IMR-90 (cell line): ENCODE measurements around the gene SURF4. TPM values are rescaled to one million over a fixed set of nuclear protein-coding genes. Genes with fewer than 3 reads are reported as not detected.

Experiments used
- ATAC-seq: fragments of 200-7000 bp; cut with Tn5 transposase; 2 replicates; pipeline ENCODE4 v1.9.1; 2020; ENCODE audit warnings: low read depth, mild to moderate bottlenecking, moderate library complexity
- BruUV-seq: library from RNA; stranded (reverse); fragments of 400-500 nt; replicated peaks from 2 replicates; lab custom pipeline; 2021; lab: Mats Ljungman, UMichigan
- CTCF ChIA-PET: fragments of 300-600 bp; formaldehyde crosslinking; extraction: SDS; loops from one replicate; lab custom pipeline; 2021; ENCODE audit warnings: antibody characterized with exemption; lab: Yijun Ruan, JAX
- POLR2A ChIA-PET: fragments of 300-600 bp; sonication (Branson Sonifier 250); formaldehyde crosslinking; loops from one replicate; lab custom pipeline; 2022; ENCODE audit warnings: antibody characterized with exemption; ENCODE audit not compliant: unreplicated experiment; lab: Charles Lee
- DNase-seq: peaks from one replicate; pipeline ENCODE4 v3.0.0; 2013
- H2AFZ ChIP-seq: replicated peaks from 2 replicates; pipeline ENCODE3; 2013; ENCODE audit warnings: low read length, mild to moderate bottlenecking; ENCODE audit not compliant: poor library complexity
- H2AK5ac ChIP-seq: 2 replicates; pipeline ENCODE4 v1.6.1; 2013; ENCODE audit warnings: low read depth, low read length, inconsistent platforms
- H2AK9ac ChIP-seq: replicated peaks from 2 replicates; pipeline ENCODE3; 2013; ENCODE audit warnings: mild to moderate bottlenecking, low read depth, low read length, moderate library complexity; ENCODE audit not compliant: poor library complexity
- H2BK120ac ChIP-seq: 2 replicates; pipeline ENCODE4 v1.6.1; 2013; ENCODE audit warnings: low read depth, low read length, inconsistent platforms
- H2BK15ac ChIP-seq: 3 replicates; pipeline ENCODE4 v1.6.1; 2013; ENCODE audit warnings: low read depth, low read length, inconsistent platforms
- H2BK20ac ChIP-seq: 2 replicates; pipeline ENCODE4 v1.6.1; 2013; ENCODE audit warnings: low read depth, mild to moderate bottlenecking, inconsistent platforms, low read length, moderate library complexity
- H2BK5ac ChIP-seq: 2 replicates; pipeline ENCODE4 v1.6.1; 2013; ENCODE audit warnings: mild to moderate bottlenecking, low read depth, low read length, inconsistent platforms; ENCODE audit not compliant: poor library complexity, severe bottlenecking
- H3K14ac ChIP-seq: replicated peaks from 2 replicates; pipeline ENCODE4 v1.6.1; 2013; ENCODE audit warnings: low read depth, low read length, inconsistent platforms
- H3K18ac ChIP-seq: 2 replicates; pipeline ENCODE4 v1.6.1; 2013; ENCODE audit warnings: low read depth, low read length, control low read depth
- H3K23ac ChIP-seq: 2 replicates; pipeline ENCODE4 v1.6.1; 2013; ENCODE audit warnings: low read depth, low read length, inconsistent platforms
- H3K27ac ChIP-seq: 2 replicates; pipeline ENCODE4 v1.5.1; 2013; ENCODE audit warnings: mild to moderate bottlenecking, control low read depth, low read length; ENCODE audit not compliant: insufficient read depth
- H3K27me3 ChIP-seq: 2 replicates; pipeline ENCODE4 v1.6.1; 2013; ENCODE audit warnings: low read length; ENCODE audit not compliant: control insufficient read depth, insufficient read depth
- H3K36me3 ChIP-seq: 2 replicates; pipeline ENCODE4 v1.6.1; 2013; ENCODE audit warnings: low read length, mixed read lengths; ENCODE audit not compliant: control insufficient read depth, insufficient read depth
- H3K4ac ChIP-seq: 2 replicates; pipeline ENCODE4 v1.6.1; 2013; ENCODE audit warnings: low read depth, low read length, inconsistent platforms
- H3K4me1 ChIP-seq: 2 replicates; pipeline ENCODE4 v1.6.1; 2013; ENCODE audit warnings: low read length, mixed read lengths; ENCODE audit not compliant: control insufficient read depth, insufficient read depth
- H3K4me2 ChIP-seq: 2 replicates; pipeline ENCODE4 v1.6.1; 2013; ENCODE audit warnings: low read depth, mild to moderate bottlenecking, control low read depth, low read length, moderate library complexity
- H3K4me3 ChIP-seq: 2 replicates; pipeline ENCODE4 v1.5.1; 2013; ENCODE audit warnings: low read depth, mild to moderate bottlenecking, control low read depth, low read length, moderate library complexity; ENCODE audit not compliant: insufficient read depth
- H3K56ac ChIP-seq: 2 replicates; pipeline ENCODE4 v1.6.1; 2013; ENCODE audit warnings: low read length, inconsistent platforms; ENCODE audit not compliant: insufficient read depth; ENCODE audit errors: extremely low read depth
- H3K79me1 ChIP-seq, 2 experiments: 2 replicates each; pipeline ENCODE4 v1.6.1; 2013; ENCODE audit warnings: low read length in 2 of 2, inconsistent platforms in 1 of 2, low read depth in 1 of 2
- H3K9ac ChIP-seq: 2 replicates; pipeline ENCODE4 v1.6.1; 2013; ENCODE audit warnings: low read depth, low read length, control low read depth
- H3K9me1 ChIP-seq: 2 replicates; pipeline ENCODE4 v1.6.1; 2013; ENCODE audit warnings: low read length, inconsistent platforms; ENCODE audit not compliant: insufficient read depth
- H3K9me3 ChIP-seq: 2 replicates; pipeline ENCODE4 v1.6.1; 2013; ENCODE audit warnings: low read length; ENCODE audit not compliant: control insufficient read depth, insufficient read depth
- H4K20me1 ChIP-seq: 2 replicates; pipeline ENCODE4 v1.6.1; 2013; ENCODE audit warnings: low read length, inconsistent platforms; ENCODE audit not compliant: insufficient read depth
- H4K5ac ChIP-seq: 2 replicates; pipeline ENCODE4 v1.6.1; 2013; ENCODE audit warnings: mild to moderate bottlenecking, low read depth, low read length, control low read depth
- H4K8ac ChIP-seq, 2 experiments: 2 replicates each; pipeline ENCODE4 v1.6.1; 2013; ENCODE audit warnings: low read depth in 2 of 2, low read length in 2 of 2, control low read depth in 1 of 2, inconsistent platforms in 1 of 2
- H4K91ac ChIP-seq: 2 replicates; pipeline ENCODE4 v1.6.1; 2013; ENCODE audit warnings: low read depth, low read length, inconsistent platforms; ENCODE audit not compliant: insufficient read depth
- ELK1 ChIP-seq: fragments of 150-350 bp; IDR thresholded peaks from 2 replicates; pipeline ENCODE4 v1.6.1; 2016; ENCODE audit warnings: low read depth, mild to moderate bottlenecking, low read length, moderate library complexity, borderline replicate concordance
- FOS ChIP-seq: fragments of 150-350 bp; IDR thresholded peaks from 2 replicates; pipeline ENCODE4 v1.6.1; 2016; ENCODE audit warnings: low read depth, low read length
- MAFK ChIP-seq: IDR thresholded peaks from 2 replicates; pipeline ENCODE4 v1.6.1; 2012; ENCODE audit warnings: low read depth, low read length, improper control_type of control experiment
- MAZ ChIP-seq: IDR thresholded peaks from 2 replicates; pipeline ENCODE4 v1.6.1; 2012; ENCODE audit warnings: low read depth, mild to moderate bottlenecking, low read length, improper control_type of control experiment, moderate library complexity, borderline replicate concordance
- POLR2A ChIP-seq: IDR thresholded peaks from 2 replicates; pipeline ENCODE4 v1.6.1; 2012; ENCODE audit warnings: mild to moderate bottlenecking, low read depth, low read length
- RAD21 ChIP-seq: IDR thresholded peaks from 2 replicates; pipeline ENCODE4 v1.6.1; 2012; ENCODE audit warnings: low read length, improper control_type of control experiment
- SMC3 ChIP-seq: fragments of 150-350 bp; IDR thresholded peaks from 2 replicates; pipeline ENCODE4 v1.6.1; 2016; ENCODE audit warnings: low read depth, mild to moderate bottlenecking, antibody characterized with exemption, low read length, moderate library complexity
- USF2 ChIP-seq: fragments of 150-350 bp; IDR thresholded peaks from 2 replicates; pipeline ENCODE4 v1.6.1; 2017; ENCODE audit warnings: mild to moderate bottlenecking, antibody characterized with exemption, low read length, low read depth
- WGBS, 2 experiments: methylation state at CpG; one replicate each; pipeline versions ENCODE4 v1.1.5 to v1.1.7; 2013; ENCODE audit warnings: missing lambda C conversion rate in 2 of 2; ENCODE audit not compliant: insufficient read length in 1 of 2; ENCODE audit errors: extremely low coverage in 2 of 2; 5-methylcytosine and 5-hydroxymethylcytosine counted together
- dilution Hi-C: fragments of 300-500 bp; cut with HindIII; formaldehyde crosslinking; loops from one replicate; pipeline ENCODE4 v1.14.3; 2018; ENCODE audit warnings: low sequenced_read_pairs; ENCODE audit not compliant: unreplicated experiment
- in situ Hi-C: fragments of 300-500 bp; cut with MboI; formaldehyde crosslinking; loops from 3 replicates; pipeline ENCODE4 v1.14.3; 2019; ENCODE audit warnings: low sequenced_read_pairs, inconsistent platforms, mixed read lengths
- intact Hi-C: fragments of 100-400 bp; cut with micrococcal nuclease; formaldehyde crosslinking; loops from 2 replicates; pipeline ENCODE4 v1.10.0; 2022
- polyA plus RNA-seq, 3 experiments: library from polyadenylated mRNA; depleted of rRNA; stranded (reverse); fragments of >200 nt; gene quantifications; 2 replicates each; pipeline ENCODE4 v1.2.3, GENCODE V29; 2012; ENCODE audit warnings: low replicate concordance in 1 of 3
- total RNA-seq: library from RNA; depleted of rRNA; stranded (reverse); fragments of >200 nt; gene quantifications from 2 replicates; pipeline ENCODE4 v1.2.3, GENCODE V29; 2012

Gene SURF4
- total and polyA plus RNA-seq, 2 of the 4 experiments (the other 2 are of a cell fraction): 307 to 532 TPM

- in situ Hi-C loops: no loop called here
- Histone ChIP-seq H2BK15ac (no peak overlapping the region), H2BK20ac (no peak overlapping the region), H2AK9ac (no peak overlapping the region), H3K4me2 (no peak overlapping the region), H4K8ac (no peak overlapping the region), H3K4ac (no peak overlapping the region), H3K14ac (no peak overlapping the region), H3K79me1 (no peaks in the 10 kb centered on the region), H3K9me3 (no peaks in the 10 kb centered on the region), H2AK5ac (no peak overlapping the region), H2BK5ac (no peak overlapping the region), H3K36me3 (no peaks in the 10 kb centered on the region), H3K27ac (no peak overlapping the region), H3K27me3 (no peaks in the 10 kb centered on the region), H4K20me1 (no peaks in the 10 kb centered on the region; the same call in 1 of the 2 replicates), H3K56ac (no peak overlapping the region), H3K4me1 (no peaks in the 10 kb centered on the region), H3K4me3 (no peak overlapping the region), H3K9ac (no peak overlapping the region), H4K91ac (no peak overlapping the region), H2AFZ (no peak overlapping the region), H3K23ac (no peak overlapping the region), H2BK120ac (no peak overlapping the region), H3K9me1 (no peaks in the 10 kb centered on the region), H4K5ac (no peak overlapping the region), H3K18ac (no peak overlapping the region)
- ChIA-PET POLR2A (no interaction called here), CTCF (no interaction called here)
- TF ChIP-seq RAD21: no peak
- TF ChIP-seq USF2: no peak
- no peak for TF ChIP-seq MAFK
- TF ChIP-seq MAZ: no peak
- no peak for TF ChIP-seq ELK1
- TF ChIP-seq FOS: no peak
- no peak for TF ChIP-seq POLR2A
- no peak for TF ChIP-seq SMC3
- BruUV-seq: no TSS peak
- no peak for ATAC-seq
- DNase-seq: no peak
- intact Hi-C loops: no loop called here
- dilution Hi-C loops: no loop called here
- no CpG with 5 or more reads among the region's 17 CpGs for WGBS, 2 experiments
Measured at GRCh38 chr9:133384736-133385321, 9.0 kb upstream of the SURF4 start.
